HG02623 (cell line): Measurements from ENCODE around the gene TNIP2.
"Not testable (repeated sequence)": the region's sequence is repeated elsewhere in the genome, so short reads cannot be mapped to it uniquely, and the experiment has no call there.

Source experiments
- ATAC-seq: cut with Tn5 transposase; IDR thresholded peaks from one replicate; pipeline ENCODE4 v1.9.1; 2021; ENCODE audit warnings: moderate library complexity; ENCODE audit not compliant: unreplicated experiment

Gene TNIP2

DNA sequence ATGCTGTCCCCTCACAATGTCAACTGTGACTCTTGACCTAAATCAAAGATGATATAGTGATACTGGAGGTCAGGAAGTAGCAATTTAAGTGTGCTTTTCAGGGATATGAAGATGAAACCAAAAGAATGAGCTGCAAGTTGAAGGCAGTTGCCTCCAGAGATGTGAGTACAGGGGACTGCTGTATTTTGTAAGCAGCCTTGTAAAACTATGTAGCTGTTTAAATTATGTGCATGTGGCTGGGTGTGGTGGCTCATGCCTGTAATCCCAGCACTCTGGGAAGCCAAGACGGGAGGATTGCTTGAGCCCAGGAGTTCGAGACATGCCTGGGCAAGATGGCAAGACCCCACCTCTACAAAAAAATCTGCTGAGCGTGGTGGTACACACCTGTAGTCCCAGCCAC lies 15.1 kb upstream of the TNIP2 start:
- no peak for ATAC-seq

DNA sequence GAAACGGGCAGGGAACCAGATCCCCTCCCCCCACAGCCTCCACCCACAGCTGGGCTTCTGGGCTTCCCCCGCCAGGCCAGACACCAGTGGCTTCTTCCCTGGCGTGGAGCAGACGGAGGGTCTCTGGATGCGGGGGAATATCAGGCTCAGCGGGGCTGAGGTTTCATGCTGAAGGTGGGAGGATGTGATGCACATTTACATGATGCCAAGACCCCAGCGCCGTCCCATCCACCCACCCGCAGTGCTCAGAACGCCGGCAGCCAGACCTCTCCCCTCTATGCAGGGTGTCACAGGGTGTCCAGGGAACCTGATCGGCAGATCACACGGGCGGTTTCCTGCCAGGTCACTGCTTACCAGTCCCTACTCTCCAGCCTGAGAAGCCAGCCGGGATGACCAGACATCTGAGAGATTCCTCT lies 12.8 kb upstream of the TNIP2 start:
- no peak for ATAC-seq

DNA sequence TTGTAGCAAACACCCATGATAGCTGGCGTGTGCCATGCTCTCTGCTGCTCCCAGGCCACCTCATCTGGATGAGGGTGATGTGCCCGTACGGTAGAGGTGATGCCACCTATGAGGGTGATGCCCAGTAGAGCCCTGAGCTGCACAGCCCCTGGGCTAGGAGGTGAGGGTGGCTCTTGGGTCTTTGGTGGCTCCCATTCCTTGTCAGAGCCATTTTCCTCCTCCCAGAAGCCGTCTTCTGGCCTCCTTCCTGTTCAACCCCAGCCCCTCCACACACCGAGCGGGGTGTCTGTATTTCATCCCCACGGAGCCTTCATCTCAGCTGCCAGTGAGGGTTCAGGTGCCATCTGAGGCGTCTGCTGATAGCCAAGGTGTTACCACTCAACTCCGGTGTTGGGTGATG lies 12.0 kb upstream of the TNIP2 start:
- ATAC-seq = no peak

DNA sequence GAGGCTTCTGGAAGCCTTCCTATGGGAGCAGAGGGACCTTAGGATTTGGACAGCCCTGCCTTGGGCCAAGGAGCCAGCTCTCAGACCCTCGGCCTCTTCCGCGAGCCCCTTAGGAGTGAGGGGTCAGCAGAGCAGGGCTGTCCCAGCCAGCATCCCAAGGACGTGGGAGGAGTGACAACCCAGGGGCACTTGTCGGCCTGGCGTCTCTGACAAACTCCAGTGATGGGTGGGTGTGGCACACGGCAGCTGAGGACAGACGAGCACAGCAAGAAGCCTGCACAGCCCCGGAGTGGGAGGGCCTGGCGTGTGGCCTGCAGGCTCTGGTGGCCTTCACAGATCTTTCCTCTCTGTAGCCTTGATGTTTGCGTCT lies 11.6 kb upstream of the TNIP2 start:
- no peak for ATAC-seq

DNA sequence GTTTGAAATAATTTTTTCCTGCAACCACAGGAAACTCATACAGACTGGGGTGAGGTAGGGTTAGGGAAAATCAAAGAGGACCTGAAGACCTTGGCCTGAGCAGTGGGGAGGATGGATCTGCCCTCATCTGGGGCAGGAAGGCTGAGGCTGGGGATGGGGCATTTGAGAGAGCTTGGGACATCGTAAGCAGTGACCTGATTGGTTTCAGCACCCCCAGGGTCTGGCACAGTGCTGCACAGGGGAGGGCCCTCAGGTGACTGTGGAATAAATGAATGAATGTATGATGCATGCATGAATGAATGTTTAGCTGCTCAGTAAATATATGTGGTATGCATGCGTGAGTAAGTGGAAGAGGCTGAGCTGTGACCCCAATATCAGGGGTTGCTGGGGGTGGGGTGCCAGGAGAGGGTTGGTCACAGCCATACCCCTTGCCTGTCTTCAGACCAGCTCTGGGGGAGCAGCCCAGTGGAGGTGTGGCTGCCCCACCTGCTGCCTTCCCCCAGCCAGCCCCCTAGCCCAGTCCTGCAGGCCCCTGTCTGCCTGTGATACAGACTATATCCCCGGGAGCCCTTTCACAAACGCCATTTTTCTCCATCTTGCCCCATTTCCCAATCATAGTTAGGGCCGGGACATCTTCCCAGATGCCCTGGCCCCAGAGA lies 11.0 kb upstream of the TNIP2 start:
- ATAC-seq = no peak

DNA sequence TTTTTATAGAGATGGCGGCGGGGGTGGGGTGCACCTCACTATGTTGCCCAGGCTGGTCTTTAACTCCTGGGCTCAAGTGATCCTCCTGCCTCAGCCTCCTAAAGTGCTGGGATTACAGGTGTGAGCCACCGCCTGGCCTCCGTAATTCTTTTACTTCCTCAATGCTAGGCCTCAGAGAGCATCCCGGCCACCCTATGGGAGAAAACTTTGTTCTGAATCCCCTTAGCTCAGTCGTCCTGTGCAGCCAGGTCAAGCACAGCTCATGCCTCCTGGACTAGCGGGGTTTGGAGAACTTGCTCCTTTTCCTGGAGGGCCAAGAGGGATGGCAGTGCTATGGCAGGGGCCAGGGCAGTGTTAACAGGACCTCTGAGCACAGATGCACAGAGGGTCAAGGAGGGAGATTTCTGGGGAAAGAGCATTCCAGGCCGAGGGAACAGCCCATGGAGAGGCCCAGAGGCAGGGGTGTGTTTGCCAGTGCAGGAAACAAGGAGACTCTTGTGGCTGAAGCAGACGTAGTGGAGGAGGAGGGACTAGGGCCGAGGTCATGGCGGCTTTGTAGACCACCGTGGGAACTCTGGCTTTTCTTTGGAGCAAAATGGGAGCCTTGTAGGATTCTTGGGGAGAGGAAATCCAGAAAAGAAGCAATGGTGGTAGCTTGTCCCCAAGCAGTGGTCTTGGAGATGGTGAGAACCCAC lies 9.8 kb upstream of the TNIP2 start:
- no peak for ATAC-seq

DNA sequence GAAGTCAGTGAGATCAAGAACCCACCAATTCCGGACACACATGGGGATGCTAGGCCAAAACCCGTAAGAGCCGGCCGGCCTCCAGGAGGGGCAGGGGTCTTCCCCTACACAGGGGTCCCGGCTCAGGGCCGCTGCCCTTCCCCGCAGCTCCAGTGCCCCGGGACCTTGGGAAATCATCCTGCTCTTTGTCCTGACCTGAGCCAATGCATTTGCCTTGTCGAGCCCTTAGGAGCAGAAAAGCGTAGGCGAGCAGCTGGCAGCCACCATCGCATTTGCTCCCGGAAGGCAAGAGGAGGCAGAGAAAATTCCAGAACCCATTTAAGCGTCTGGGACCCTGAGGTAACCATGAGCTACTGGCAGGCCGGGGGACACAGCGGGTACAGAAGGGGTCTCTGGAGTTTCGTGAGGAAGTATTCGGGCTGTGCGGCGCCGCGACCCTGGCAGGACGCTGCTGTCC lies 7.4 kb upstream of the TNIP2 start:
- ATAC-seq = no peak

DNA sequence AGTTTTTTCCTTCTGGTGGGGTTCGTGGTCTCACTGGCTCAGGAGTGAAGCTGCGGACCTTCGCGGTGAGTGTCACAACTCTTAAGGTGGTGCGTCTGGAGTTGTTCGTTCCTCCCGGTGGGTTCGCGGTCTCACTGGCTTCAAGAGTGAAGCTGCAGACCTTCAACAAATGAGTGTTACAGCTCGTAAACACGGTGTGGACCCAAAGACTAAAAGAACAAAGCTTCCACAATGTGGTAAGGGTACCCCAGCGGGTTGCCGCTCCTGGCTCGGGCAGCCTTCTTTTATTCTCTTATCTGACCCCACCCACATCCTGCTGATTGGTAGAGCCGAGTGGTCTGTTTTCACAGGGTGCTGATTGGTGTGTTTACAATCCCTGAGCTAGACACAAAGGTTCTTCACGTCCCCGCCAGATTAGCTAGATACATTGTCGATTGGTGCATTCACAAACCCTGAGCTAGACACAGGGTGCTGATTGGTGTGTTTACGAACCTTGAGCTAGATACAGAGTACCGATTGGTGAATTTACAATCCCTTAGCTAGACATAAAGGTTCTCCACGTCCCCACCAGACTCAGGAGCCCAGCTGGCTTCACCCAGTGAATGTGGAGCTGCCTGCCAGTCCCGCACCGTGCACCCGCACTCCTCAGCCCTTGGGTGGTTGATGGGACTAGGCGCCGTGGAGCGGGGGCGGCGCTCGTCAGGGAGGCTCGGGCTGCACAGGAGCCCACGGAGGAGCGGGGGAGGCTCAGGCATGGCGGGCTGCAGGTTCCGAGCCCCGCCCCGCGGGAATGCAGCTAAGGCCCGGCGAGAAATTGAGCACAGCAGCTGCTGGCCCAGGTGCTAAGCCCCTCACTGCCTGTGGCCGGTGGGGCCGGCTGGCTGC lies 6.6 kb upstream of the TNIP2 start:
- ATAC-seq = not testable (repeated sequence)

DNA sequence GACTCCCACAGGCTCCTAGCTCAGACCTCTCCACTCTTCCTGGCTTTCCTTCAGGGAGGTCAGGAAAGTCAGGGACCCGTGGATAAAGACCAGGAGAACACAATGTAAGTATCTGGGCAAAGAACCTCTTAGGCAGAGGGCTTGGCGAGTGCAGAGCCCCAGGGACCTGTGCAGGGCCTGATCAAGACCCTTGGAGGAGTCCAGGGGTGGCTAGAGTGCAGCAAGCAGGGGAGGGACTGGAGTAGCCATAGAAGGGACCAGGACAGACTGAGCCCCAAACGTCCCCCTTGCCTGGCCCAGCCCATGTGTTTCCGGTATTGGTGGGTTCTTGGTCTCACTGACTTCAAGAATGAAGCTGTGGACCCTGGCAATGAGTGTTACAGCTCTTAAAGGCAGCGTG lies 5.9 kb upstream of the TNIP2 start:
- ATAC-seq = no peak

DNA sequence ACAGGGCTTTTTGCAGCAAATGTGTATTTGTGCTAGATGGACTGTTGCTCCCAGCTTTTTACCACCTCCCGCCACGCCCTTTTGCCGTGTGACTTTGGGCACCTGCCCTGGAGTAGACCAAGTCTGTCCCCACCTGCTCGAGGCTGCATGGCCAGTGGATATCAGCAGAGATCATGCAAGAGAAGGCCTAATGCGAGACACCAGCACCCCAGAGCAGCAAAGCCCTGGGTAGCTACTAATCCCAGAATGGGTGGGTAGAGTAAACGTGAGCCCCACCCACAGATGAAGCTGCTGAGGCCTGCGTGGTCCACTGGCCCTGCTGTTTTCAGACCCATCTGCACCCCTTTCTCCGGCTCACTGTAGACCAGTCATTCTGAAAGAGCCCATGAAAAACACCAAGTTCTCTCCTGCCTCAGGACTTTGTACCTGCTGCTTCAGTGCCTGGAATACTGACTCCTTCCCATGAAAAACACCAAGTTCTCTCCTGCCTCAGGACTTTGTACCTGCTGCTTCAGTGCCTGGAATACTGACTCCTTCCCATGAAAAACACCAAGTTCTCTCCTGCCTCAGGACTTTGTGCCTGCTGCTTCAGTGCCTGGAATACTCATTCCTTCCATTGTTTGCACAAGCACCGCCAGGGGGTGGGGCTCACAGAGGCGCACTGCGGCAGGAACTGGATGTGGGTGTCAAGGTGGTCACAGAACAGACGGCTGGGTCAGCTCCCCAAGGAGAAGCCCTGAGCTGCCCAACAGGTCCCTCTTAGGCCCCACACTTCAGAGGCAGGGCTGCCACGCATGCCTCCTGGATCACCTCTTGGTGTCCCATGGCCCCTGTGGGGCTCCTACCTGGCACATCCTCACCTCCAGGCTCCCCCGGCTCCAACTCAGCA lies 5.1 kb upstream of the TNIP2 start:
- ATAC-seq = no peak

DNA sequence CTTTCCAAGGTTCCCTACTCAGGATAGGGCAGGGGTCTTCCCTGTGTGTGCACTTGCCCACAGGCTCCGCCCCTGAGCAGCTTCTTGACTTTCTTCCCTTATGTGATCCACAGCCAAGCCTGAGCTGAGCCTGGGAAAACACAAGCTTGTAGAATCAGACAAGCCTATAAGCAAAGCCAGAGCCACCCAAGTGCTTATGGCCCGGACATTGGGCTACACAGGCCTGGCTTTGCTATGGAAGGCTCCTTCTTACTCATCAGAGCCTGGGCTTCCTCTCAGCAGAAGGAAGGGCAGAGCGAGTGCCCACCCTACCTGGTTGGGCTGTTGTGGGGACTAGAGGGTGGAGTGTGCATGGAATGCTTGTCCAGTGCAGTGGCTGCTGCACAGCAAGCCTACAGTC lies 1.3 kb upstream of the TNIP2 start:
- no peak for ATAC-seq

DNA sequence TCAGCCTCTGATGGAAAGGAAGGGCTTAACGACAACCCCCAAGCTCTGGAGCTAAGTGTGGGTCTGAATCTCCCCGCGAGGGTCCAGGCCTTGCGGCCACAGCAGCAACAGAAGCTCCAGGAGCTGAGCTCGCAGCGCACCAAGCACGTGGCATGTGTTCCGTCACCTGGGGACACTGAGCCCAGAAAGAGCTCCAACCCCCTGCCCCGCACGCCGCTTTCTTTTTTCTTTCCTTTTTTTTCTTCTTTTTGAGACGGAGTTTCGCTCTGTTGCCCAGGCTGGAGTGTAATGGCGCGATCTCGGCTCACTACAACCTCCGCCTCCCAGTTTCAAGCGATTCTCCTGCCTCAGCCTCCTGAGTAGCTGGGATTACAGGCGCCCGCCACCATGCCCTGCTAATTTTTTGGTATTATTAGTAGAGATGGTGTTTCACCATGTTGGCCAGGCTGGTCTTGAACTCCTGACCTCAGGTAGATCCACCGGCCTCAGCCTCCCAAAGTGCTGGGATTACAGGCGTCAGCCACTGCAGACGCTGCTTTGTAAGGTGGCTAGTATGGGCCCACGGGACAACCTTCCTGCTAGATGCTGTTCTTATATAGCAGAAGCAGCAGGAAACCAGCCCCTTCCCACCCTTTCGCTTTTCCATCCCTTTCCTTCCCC lies 685 bp upstream of the TNIP2 start:
- ATAC-seq = no peak

DNA sequence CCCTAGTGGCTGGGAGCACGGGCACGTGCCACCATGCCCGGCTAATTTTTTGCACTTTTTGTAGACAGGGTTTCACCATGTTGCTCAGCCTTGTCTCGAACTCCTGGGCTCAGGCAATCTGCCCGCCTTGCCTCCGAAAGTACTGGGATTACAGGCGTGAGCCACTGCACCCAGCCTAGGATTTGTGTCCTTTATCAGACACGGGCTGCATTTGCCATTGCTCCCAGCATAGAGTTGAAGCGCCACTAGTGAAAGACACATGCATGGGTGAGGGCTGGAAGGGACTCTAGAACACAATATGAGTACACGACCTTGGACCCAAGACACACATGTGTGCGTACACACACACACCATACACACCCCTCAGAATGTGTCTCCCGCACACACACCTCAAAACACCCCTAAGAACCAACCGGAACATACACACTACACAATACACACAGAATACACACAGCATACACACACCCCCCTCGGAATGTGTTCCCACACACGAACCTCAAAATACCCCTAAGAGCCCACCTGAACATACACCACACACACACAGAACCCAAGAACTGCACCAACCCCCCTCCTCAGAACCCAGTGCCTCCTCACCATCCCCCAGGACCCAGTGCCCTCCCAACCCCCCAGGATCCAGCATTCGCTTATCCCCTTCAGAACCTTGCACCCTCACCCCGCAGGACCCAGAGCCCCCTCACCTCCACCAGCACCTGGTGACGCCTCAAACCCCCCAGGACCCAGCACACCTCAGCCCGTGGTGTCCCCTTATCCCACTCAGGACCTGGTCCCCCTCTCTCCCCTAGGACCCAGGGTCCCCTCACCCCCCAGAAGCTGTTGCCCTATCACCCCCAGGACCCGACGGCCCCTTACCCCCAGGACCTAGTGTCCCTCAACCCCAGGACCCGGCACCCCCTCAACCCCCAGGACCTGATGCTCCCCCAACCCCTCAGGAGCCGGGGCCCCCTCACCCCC lies 1.0 kb downstream of the TNIP2 start:
- no peak for ATAC-seq

DNA sequence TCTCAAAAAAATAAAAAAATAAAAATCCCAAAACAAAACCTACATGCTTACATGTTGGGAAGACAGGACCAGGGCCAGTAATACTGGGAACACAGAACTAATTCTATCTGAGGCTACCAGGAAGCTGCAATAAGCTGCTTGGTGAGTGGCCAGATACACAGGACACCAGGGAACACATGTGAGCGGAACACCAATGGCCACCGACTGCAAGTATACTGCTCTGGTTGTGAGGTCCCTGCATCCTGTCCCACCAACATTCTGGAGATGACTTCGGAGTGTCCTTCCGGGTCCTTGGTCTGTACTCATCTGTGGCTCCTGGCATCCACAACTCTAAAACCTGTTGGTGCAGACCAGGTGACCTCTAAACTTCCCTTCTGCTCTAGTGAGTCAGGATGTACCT lies 2.7 kb downstream of the TNIP2 start:
- ATAC-seq = no peak

DNA sequence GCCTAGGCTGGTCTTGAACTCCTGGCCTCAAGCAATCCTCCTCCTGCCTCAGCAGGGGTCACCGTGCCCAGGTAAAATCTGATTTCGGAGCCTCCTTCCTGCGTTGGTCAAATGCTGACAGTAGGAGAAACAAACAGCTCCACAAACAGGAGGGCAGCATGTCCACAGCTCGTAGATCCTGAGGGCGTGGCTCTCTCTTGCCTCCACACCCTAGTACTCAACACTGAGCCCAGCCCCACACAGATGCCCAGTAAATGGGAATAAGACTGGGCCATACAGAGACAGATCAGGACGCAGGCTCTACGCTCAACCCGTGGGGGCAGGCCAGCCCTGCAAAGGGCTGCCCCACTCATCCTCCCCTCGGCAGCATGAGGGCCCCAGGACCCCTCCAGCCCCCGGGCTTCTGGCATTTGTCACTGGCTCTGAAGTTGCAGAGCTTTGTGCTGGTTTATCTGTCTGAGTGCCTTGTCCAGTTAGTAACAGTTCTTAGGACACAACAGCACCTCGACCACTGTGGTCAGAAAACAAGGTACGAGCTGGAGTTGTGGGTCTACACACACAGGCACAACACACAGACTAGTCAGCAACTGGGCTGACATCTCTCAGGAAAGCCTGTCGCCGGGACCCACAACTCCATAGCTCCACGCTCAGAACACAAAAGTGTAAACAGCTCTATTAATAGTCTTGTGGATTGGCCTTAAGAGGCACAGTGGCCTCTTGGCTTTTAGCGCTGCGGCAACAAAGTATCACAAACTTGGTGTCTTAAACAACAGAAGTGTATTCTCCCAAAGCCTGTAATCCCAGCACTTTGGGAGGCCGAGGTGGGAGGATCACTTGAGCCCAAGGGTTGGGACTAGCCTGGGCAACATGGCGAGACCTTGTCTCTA lies 5.2 kb downstream of the TNIP2 start:
- no peak for ATAC-seq

DNA sequence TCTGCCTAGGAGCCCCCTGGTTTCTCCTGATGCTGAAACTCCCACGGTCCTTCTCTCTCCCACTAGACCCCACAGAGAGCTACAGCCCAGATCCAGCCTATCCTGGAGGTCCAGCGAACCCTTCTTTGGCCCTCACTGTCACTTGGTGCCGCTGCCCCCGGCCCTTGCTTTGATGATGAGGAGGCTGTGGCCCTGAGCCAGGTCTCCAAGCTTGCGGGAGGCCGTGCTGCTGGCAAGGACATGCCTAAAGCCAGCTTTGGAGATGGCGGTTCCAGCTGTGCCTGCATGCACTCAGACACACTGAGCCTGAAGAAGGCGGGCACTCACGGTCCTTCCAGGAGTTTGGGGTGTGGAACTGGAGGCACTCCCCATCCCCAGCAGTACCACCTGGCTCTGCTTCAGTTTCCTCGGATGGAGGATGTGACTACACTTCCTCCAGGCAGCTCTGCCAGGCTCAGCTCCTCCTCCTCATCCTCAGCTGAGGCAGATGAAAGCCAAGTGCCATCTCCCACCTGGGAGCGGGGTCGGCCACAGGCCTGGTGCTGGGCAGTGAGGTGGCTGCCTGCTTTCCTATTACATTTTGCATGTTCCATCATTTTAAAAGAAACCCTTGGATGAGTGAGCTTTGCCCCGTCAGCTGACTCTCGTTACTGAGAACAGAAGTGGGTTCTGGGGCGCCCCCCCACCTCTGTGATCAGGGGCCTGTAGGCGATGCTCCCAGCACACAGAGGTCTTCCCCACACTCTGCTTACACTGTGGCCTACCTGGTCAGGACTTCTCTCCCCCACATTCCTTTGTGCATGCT lies 9.0 kb downstream of the TNIP2 start:
- ATAC-seq = no peak
